HCT116 (cell line): ENCODE data around the gene IQGAP2. TPM values are rescaled to one million over a fixed set of nuclear protein-coding genes. Genes with fewer than 3 reads are reported as not detected.
A peak's percentile ranks its signal among the peaks of the same experiment; 100 is the strongest.

Experiments
- ATAC-seq: fragments of 200-7000 bp; cut with Tn5 transposase; 2 replicates; pipeline ENCODE4 v1.9.1; 2020; ENCODE audit warnings: mild to moderate bottlenecking, moderate library complexity
- Bru-seq: library from RNA; stranded (reverse); fragments of 400-500 nt; gene quantifications from one replicate; lab custom pipeline; 2021; lab: Mats Ljungman, UMichigan
- BruChase-seq, 2 experiments: library from RNA; stranded (reverse); fragments of 400-500 nt; gene quantifications; one replicate each; lab custom pipeline; 2021; lab: Mats Ljungman, UMichigan
- BruUV-seq: library from RNA; stranded (reverse); fragments of 400-500 nt; replicated peaks from 2 replicates; lab custom pipeline; 2021; lab: Mats Ljungman, UMichigan
- CTCF ChIA-PET: fragments of 300-600 bp; sonication (Branson Sonifier 250); formaldehyde crosslinking; loops from one replicate; lab custom pipeline; 2021; ENCODE audit warnings: antibody characterized with exemption; lab: Charles Lee
- POLR2A ChIA-PET: fragments of 300-600, 350-600 bp; sonication (Branson Sonifier 250); formaldehyde crosslinking; loops from one replicate; lab custom pipeline; 2021; ENCODE audit warnings: antibody characterized with exemption; lab: Charles Lee
- RAD21 ChIA-PET, 2 experiments: fragments of 300-600 bp; sonication (Branson Sonifier 250); formaldehyde crosslinking; loops; one replicate each; lab custom pipeline; 2023; ENCODE audit warnings: low total read pairs in 2 of 2; ENCODE audit not compliant: uncharacterized antibody in 2 of 2, unreplicated experiment in 2 of 2, low non-redundant PET in 1 of 2; lab: Charles Lee
- DNase-seq: peaks from one replicate; pipeline ENCODE4 v3.0.0-alpha.2; 2010; ENCODE audit warnings: low read depth, low spot score
- H2AFZ ChIP-seq: fragments of 200-600 bp; shearing (Covaris generic), sonication (generic); 2 replicates; pipeline ENCODE4 v1.6.1; 2017; ENCODE audit warnings: low read depth, mixed run types, mixed read lengths, antibody characterized with exemption, low read length; ENCODE audit not compliant: poor library complexity, severe bottlenecking
- H3K27ac ChIP-seq: 2 replicates; pipeline ENCODE4 v1.5.1; 2012; ENCODE audit warnings: low read depth, low read length
- H3K27me3 ChIP-seq: fragments of 200-600 bp; sonication (generic); 2 replicates; pipeline ENCODE4 v1.6.1; 2016; ENCODE audit warnings: mixed run types, low read length, mixed read lengths; ENCODE audit not compliant: insufficient read depth
- H3K36me3 ChIP-seq, 2 experiments: fragments of 200-500 bp in 1 of 2; fragments of 200-600 bp in 1 of 2; sonication (Bioruptor generic) in 1 of 2; sonication (generic) in 1 of 2; 2 replicates each; pipeline versions ENCODE4 v1.5.1 to v1.6.1; 2014 to 2016; ENCODE audit warnings: low read length in 2 of 2, inconsistent platforms in 1 of 2, mixed read lengths in 1 of 2, mixed run types in 1 of 2; ENCODE audit not compliant: insufficient read depth in 2 of 2, control insufficient read depth in 1 of 2
- H3K4me1 ChIP-seq, 2 experiments: fragments of 200-600 bp in 1 of 2; sonication (generic) in 1 of 2; 2 replicates each; pipeline versions ENCODE4 v1.5.1 to v1.6.1; 2012 to 2017; ENCODE audit warnings: low read length in 2 of 2, inconsistent platforms in 1 of 2, mild to moderate bottlenecking in 1 of 2, mixed read lengths in 1 of 2, mixed run types in 1 of 2, moderate library complexity in 1 of 2; ENCODE audit not compliant: insufficient read depth in 2 of 2, control insufficient read depth in 1 of 2
- H3K4me2 ChIP-seq: fragments of 200-600 bp; sonication (generic); 2 replicates; pipeline ENCODE4 v1.6.1; 2017; ENCODE audit warnings: mixed run types, low read length, mixed read lengths
- H3K4me3 ChIP-seq, 2 experiments: fragments of 200-600 bp in 1 of 2; sonication (generic) in 1 of 2; replicated peaks in 1 of 2; 2 replicates each; pipeline ENCODE4 v1.5.1; 2011 to 2016; ENCODE audit warnings: low read length in 2 of 2, control low read depth in 1 of 2, low read depth in 1 of 2, mild to moderate bottlenecking in 1 of 2, mixed read lengths in 1 of 2, mixed run types in 1 of 2
- H3K79me2 ChIP-seq: fragments of 200-600 bp; sonication (generic); 2 replicates; pipeline ENCODE4 v1.6.1; 2017; ENCODE audit warnings: mild to moderate bottlenecking, mixed run types, low read length, moderate library complexity, mixed read lengths; ENCODE audit not compliant: insufficient read depth
- H3K9ac ChIP-seq: fragments of 200-600 bp; sonication (generic); 2 replicates; pipeline ENCODE4 v1.6.1; 2016; ENCODE audit warnings: low read length, mixed read lengths
- H3K9me2 ChIP-seq: fragments of 200-600 bp; sonication (generic), shearing (Covaris generic); 2 replicates; pipeline ENCODE4 v1.6.1; 2017; ENCODE audit warnings: mixed run types, mild to moderate bottlenecking, moderate library complexity; ENCODE audit not compliant: insufficient read depth
- H3K9me3 ChIP-seq, 2 experiments: fragments of 200-500 bp in 1 of 2; fragments of 200-600 bp in 1 of 2; sonication (Bioruptor generic) in 1 of 2; sonication (generic) in 1 of 2; 2 replicates each; pipeline ENCODE4 v1.6.1; 2014 to 2017; ENCODE audit warnings: low read length in 2 of 2, mixed read lengths in 2 of 2, inconsistent platforms in 1 of 2, low read depth in 1 of 2, mild to moderate bottlenecking in 1 of 2, mixed run types in 1 of 2, moderate library complexity in 1 of 2; ENCODE audit not compliant: control insufficient read depth in 1 of 2, insufficient read depth in 1 of 2
- H4K20me1 ChIP-seq: fragments of 200-600 bp; sonication (generic), shearing (Covaris generic); 2 replicates; pipeline ENCODE4 v1.6.1; 2017; ENCODE audit warnings: mixed run types, mild to moderate bottlenecking, moderate library complexity; ENCODE audit not compliant: insufficient read depth
- ATF3 ChIP-seq: IDR thresholded peaks from 2 replicates; pipeline ENCODE4 v1.6.1; 2012
- CBX3 ChIP-seq: IDR thresholded peaks from 2 replicates; pipeline ENCODE4 v1.6.1; 2012; ENCODE audit warnings: low read depth
- CEBPB ChIP-seq: IDR thresholded peaks from 2 replicates; pipeline ENCODE4 v1.6.1; 2012; ENCODE audit warnings: low read depth
- CTCF ChIP-seq, 3 experiments: fragments of 200-600 bp in 1 of 3; sonication (generic) in 1 of 3; IDR thresholded peaks in 2 of 3; conservative IDR thresholded peaks in 1 of 3; 2 replicates each; pipeline ENCODE4 v1.5.1; 2012 to 2017; ENCODE audit warnings: low read depth in 2 of 3, low read length in 2 of 3, antibody characterized with exemption in 1 of 3, borderline replicate concordance in 1 of 3, control low read depth in 1 of 3, mild to moderate bottlenecking in 1 of 3, mixed read lengths in 1 of 3, mixed run types in 1 of 3, moderate library complexity in 1 of 3; ENCODE audit not compliant: insufficient read depth in 1 of 3
- EGR1 ChIP-seq: IDR thresholded peaks from 2 replicates; pipeline ENCODE4 v1.6.1; 2012; ENCODE audit warnings: low read depth
- EZH2 ChIP-seq: fragments of 200-600 bp; sonication (generic); IDR thresholded peaks from 2 replicates; pipeline ENCODE4 v1.6.1; 2017; ENCODE audit warnings: antibody characterized with exemption, mixed run types
- JUND ChIP-seq: IDR thresholded peaks from 2 replicates; pipeline ENCODE4 v1.6.1; 2012
- MAX ChIP-seq: IDR thresholded peaks from 2 replicates; pipeline ENCODE4 v1.6.1; 2012
- POLR2A ChIP-seq: IDR thresholded peaks from 2 replicates; pipeline ENCODE4 v1.7.0; 2011; ENCODE audit warnings: borderline replicate concordance; ENCODE audit not compliant: insufficient read depth, insufficient read length; ENCODE audit errors: extremely low read depth
- RAD21 ChIP-seq: IDR thresholded peaks from 2 replicates; pipeline ENCODE4 v1.6.1; 2012; ENCODE audit warnings: low read depth, mild to moderate bottlenecking
- REST ChIP-seq: IDR thresholded peaks from 2 replicates; pipeline ENCODE4 v1.6.1; 2012; ENCODE audit warnings: low read depth
- SIN3A ChIP-seq: IDR thresholded peaks from 2 replicates; pipeline ENCODE4 v1.6.1; 2012; ENCODE audit warnings: low read depth
- SP1 ChIP-seq: IDR thresholded peaks from 2 replicates; pipeline ENCODE4 v1.6.1; 2012; ENCODE audit warnings: low read depth
- TCF7L2 ChIP-seq: IDR thresholded peaks from 2 replicates; pipeline ENCODE4 v1.7.0; 2011; ENCODE audit warnings: borderline replicate concordance, inconsistent platforms; ENCODE audit not compliant: insufficient read depth, insufficient read length; ENCODE audit errors: extremely low read depth
- ZBTB33 ChIP-seq: IDR thresholded peaks from 2 replicates; pipeline ENCODE4 v1.6.1; 2011; ENCODE audit warnings: mild to moderate bottlenecking, low read length, moderate library complexity; ENCODE audit not compliant: insufficient replicate concordance; ENCODE audit errors: extremely low read depth
- ZNF274 ChIP-seq: fragments of 200-500 bp; sonication (Bioruptor generic); IDR thresholded peaks from 2 replicates; pipeline ENCODE4 v1.6.1; 2014; ENCODE audit warnings: mild to moderate bottlenecking, low read depth, low read length, inconsistent platforms
- intact Hi-C: fragments of 100-400 bp; cut with micrococcal nuclease; formaldehyde crosslinking; loops from 2 replicates; pipeline ENCODE4 v1.10.0; 2022
- long read RNA-seq: library from polyadenylated mRNA; unstranded; transcript quantifications from one replicate; pipeline ENCODE4 v2.0.0, GENCODE V29; 2021; ENCODE audit not compliant: unreplicated experiment
- polyA plus RNA-seq: library from polyadenylated mRNA; unstranded; fragments of >200 nt; gene quantifications from 2 replicates; pipeline ENCODE4 v1.2.1, GENCODE V29; 2012; ENCODE audit warnings: missing spikeins
- total RNA-seq: library from RNA; stranded (reverse); gene quantifications from one replicate; pipeline ENCODE4 v1.2.1, GENCODE V29; 2021; ENCODE audit not compliant: unreplicated experiment

Gene IQGAP2
- 2.0 TPM for total RNA-seq
- polyA plus RNA-seq, result 0.60 and 0.99 TPM in 2 replicates
- Bru-seq, nascent RNA, result percentile 18 among the genes with signal in this experiment
- BruChase-seq, experiment 1, labeled RNA remaining after a 6-hour chase, result percentile 10 among the genes with signal in this experiment
- BruChase-seq, experiment 2, labeled RNA remaining after a 2-hour chase, result percentile 12 among the genes with signal in this experiment
- long read RNA-seq, partial matches to known transcripts, result 3 of 3 reads
- long read RNA-seq, other reads (novel, unspliced or antisense), result 0 of 3 reads

GRCh38 chr5:76402886-76403765, at the start of gene IQGAP2:
Gene IQGAP2, plus strand, starts transcription at chr5:76403285. Its CDS starts 261 bp downstream, at chr5:76403546.
- intact Hi-C loops, result loop anchor here (2.0 kb wide), 1 partner anchor 142 kb away; no protein-coding TSS in a partner anchor
- H3K4me3 ChIP-seq, result peak within 1 kb of the TSS; percentile 52 to 66
- H3K79me2 ChIP-seq, result no peaks in the 10 kb centered on the region
- ATAC-seq (peak; percentile 91), DNase-seq (peak; percentile 37)
- peaks cover 5 to 19% of the 10 kb centered on the region in 2 experiments; a peak in 2 of 4 replicates for H3K4me1 ChIP-seq
- H3K4me2 ChIP-seq, result peak within 1 kb of the TSS; percentile 99
- H3K9me2 ChIP-seq, result no peaks in the 10 kb centered on the region
- ChIA-PET RAD21 (no interaction called here), CTCF (interaction anchor here (0.5 to 1.0 kb wide), 4 partner anchors 14 to 514 kb away, joined by 3 to 4 read pairs (median 4); no protein-coding TSS in a partner anchor), POLR2A (no interaction called here)
- H2AFZ ChIP-seq, result peak within 1 kb of the TSS; percentile 94
- H3K27ac ChIP-seq, result no peak within 1 kb of the TSS; the same call in 1 of the 2 replicates
- no peaks in the 10 kb centered on the region for H4K20me1 ChIP-seq
- H3K36me3 ChIP-seq, result no peaks in the 10 kb centered on the region
- H3K9me3 ChIP-seq, result no peaks in the 10 kb centered on the region
- BruUV-seq, result no TSS peak
- H3K27me3 ChIP-seq, result peaks cover 14% of the 10 kb centered on the region; the same call in 1 of the 2 replicates
- TF ChIP-seq ZNF274, result no peak
- TF ChIP-seq SP1, result no peak
- no peak for TF ChIP-seq CEBPB
- TF ChIP-seq CTCF (IDR thresholded peaks at IDR 0.05 in 2 of 3, conservative IDR thresholded peaks at IDR 0.05 in 1 of 3; ENCODE audit: borderline replicate concordance in 1 of 3, insufficient read depth in 1 of 3, low read depth in 2 of 3, low read length in 2 of 3), result peak; percentile 39 to 75 (median 71); a peak in 5 of 6 replicates
- TF ChIP-seq JUND, result no peak
- no peak for TF ChIP-seq CBX3
- peak; percentile 55 for TF ChIP-seq RAD21
- no peak for TF ChIP-seq EGR1
- TF ChIP-seq EZH2, result no peak
- no peak for TF ChIP-seq ZBTB33
- no peak for TF ChIP-seq POLR2A
- no peak for TF ChIP-seq ATF3
- no peak for TF ChIP-seq REST
- peak; percentile 31; the same call in 1 of the 2 replicates for TF ChIP-seq MAX
- peak; percentile 42; the same call in 1 of the 2 replicates for TF ChIP-seq SIN3A
- no peak for TF ChIP-seq TCF7L2
- peak within 1 kb of the TSS; percentile 41 for H3K9ac ChIP-seq
